Activated CD4-positive, alpha-beta memory T cell treated with anti-CD3 and anti-CD28 coated beads, Interleukin-2, amount 10 ng/mL, durations not matched to agents 7 days and 5 days (primary cell): ENCODE results near the gene TNFRSF14. TPM values are rescaled to one million over a fixed set of nuclear protein-coding genes. Genes with fewer than 3 reads are reported as not detected.

Experiments used
- CTCF ChIA-PET: fragments of 350-600 bp; sonication (Branson Sonifier 250); formaldehyde crosslinking; loops from one replicate; lab custom pipeline; 2021; ENCODE audit warnings: antibody characterized with exemption, inconsistent platforms; lab: Charles Lee
- POLR2A ChIA-PET: fragments of 350-600 bp; sonication (Branson Sonifier 250); formaldehyde crosslinking; loops from one replicate; lab custom pipeline; 2021; ENCODE audit warnings: antibody characterized with exemption; lab: Charles Lee
- DNase-seq: peaks from one replicate; pipeline ENCODE4 v3.0.0-alpha.2; 2020
- H3K27ac Mint-ChIP-seq: one replicate; pipeline ENCODE4 v1.8.0; 2021; ENCODE audit warnings: mild to moderate bottlenecking, mixed read lengths
- H3K27me3 Mint-ChIP-seq: one replicate; pipeline ENCODE4 v1.8.0; 2021; ENCODE audit warnings: mixed read lengths
- H3K36me3 Mint-ChIP-seq: one replicate; pipeline ENCODE4 v1.8.0; 2021; ENCODE audit warnings: low read depth, mixed read lengths
- H3K4me1 Mint-ChIP-seq: one replicate; pipeline ENCODE4 v1.8.0; 2021; ENCODE audit warnings: mixed read lengths
- H3K4me3 Mint-ChIP-seq: one replicate; pipeline ENCODE4 v1.8.0; 2021; ENCODE audit warnings: mild to moderate bottlenecking, mixed read lengths
- H3K9me3 Mint-ChIP-seq: one replicate; pipeline ENCODE4 v1.8.0; 2021; ENCODE audit warnings: mixed read lengths
- total RNA-seq, 2 experiments: library from RNA; stranded (reverse); gene quantifications; one replicate each; pipeline ENCODE4 v1.2.3, GENCODE V29; 2021

Gene TNFRSF14
- total RNA-seq, 2 experiments from 2014 or later, result 171 to 173 TPM

GRCh38 chr1:2589431-2590232 is 33.5 kb downstream of the TNFRSF14 start:
- Mint-ChIP-seq H3K27me3 (no peaks in the 10 kb centered on the region), H3K36me3 (peaks cover 5% of the 10 kb centered on the region), H3K9me3 (no peaks in the 10 kb centered on the region), H3K27ac (no peak overlapping the region), H3K4me3 (no peak overlapping the region), H3K4me1 (peaks cover 13% of the 10 kb centered on the region)
- DNase-seq, result no peak
- ChIA-PET CTCF (no interaction called here), POLR2A (no interaction called here)

- Mint-ChIP-seq H3K36me3 (peaks cover 3% of the 10 kb centered on the region), H3K27ac (no peak overlapping the region), H3K4me3 (no peak overlapping the region), H3K4me1 (peaks cover 6% of the 10 kb centered on the region), H3K27me3 (no peaks in the 10 kb centered on the region), H3K9me3 (no peaks in the 10 kb centered on the region)
- ChIA-PET POLR2A (no interaction called here), CTCF (no interaction called here)
- DNase-seq, result no peak
Measured at GRCh38 chr1:2590233-2591141, 34.3 kb downstream of the TNFRSF14 start.

DNA sequence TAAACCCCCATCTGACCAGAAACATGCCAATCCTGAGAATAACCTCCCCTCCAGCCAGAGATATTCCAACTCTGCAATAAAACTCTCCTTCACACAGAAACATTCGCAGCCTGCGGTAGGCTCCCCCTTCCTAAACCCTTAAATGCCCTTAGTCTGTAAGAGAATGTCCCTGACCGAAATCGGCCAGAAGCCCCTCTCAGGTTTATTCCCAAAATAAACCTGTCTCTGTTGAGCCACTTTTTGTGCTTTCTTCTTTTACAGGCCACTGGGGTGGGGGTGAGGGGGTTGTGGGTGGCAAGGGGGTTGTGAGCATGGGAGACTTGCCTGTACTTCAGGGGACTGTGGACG is 35.0 kb downstream of the TNFRSF14 start:
- Mint-ChIP-seq H3K27me3 (no peaks in the 10 kb centered on the region), H3K36me3 (peaks cover 3% of the 10 kb centered on the region), H3K4me3 (no peak overlapping the region), H3K9me3 (no peaks in the 10 kb centered on the region), H3K4me1 (peaks cover 5% of the 10 kb centered on the region), H3K27ac (no peak overlapping the region)
- CTCF ChIA-PET, result no interaction called here
- DNase-seq, result no peak
- POLR2A ChIA-PET, result no interaction called here

- CTCF ChIA-PET, result no interaction called here
- no peak for DNase-seq
- POLR2A ChIA-PET, result no interaction called here
- no peak overlapping the region for H3K4me3 Mint-ChIP-seq
- H3K4me1 Mint-ChIP-seq, result peaks cover 5% of the 10 kb centered on the region
- peaks cover 3% of the 10 kb centered on the region for H3K36me3 Mint-ChIP-seq
- H3K27ac Mint-ChIP-seq, result no peak overlapping the region
- H3K27me3 Mint-ChIP-seq, result no peaks in the 10 kb centered on the region
- H3K9me3 Mint-ChIP-seq, result no peaks in the 10 kb centered on the region
Measured at GRCh38 chr1:2591581-2592261, 35.5 kb downstream of the TNFRSF14 start.

DNA sequence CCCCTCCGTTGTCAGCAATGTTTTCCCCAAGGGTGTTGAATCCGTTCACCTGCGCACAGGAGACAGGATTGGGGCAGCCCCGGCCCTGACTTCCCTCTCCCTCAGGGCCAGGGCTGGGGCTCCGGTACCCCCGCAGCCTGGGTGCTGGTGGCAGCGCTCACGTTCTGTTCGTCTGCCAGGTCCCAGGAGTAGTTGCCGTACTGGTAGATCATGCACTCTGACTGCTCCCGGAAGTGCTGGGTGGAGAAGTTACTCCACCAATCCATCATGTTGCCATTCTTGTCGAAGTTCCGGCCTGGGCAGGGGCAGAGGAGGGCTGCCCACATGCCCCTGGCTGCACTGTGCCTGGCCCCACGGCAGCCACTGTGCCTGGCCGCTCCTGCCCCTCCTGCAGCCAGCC is 36.5 kb downstream of the TNFRSF14 start:
- Mint-ChIP-seq H3K4me1 (peaks cover 5% of the 10 kb centered on the region), H3K9me3 (no peaks in the 10 kb centered on the region), H3K36me3 (peaks cover 3% of the 10 kb centered on the region), H3K27me3 (no peaks in the 10 kb centered on the region), H3K27ac (no peak overlapping the region), H3K4me3 (peak overlapping the region; percentile 17)
- ChIA-PET POLR2A (no interaction called here), CTCF (no interaction called here)
- no peak for DNase-seq

DNA sequence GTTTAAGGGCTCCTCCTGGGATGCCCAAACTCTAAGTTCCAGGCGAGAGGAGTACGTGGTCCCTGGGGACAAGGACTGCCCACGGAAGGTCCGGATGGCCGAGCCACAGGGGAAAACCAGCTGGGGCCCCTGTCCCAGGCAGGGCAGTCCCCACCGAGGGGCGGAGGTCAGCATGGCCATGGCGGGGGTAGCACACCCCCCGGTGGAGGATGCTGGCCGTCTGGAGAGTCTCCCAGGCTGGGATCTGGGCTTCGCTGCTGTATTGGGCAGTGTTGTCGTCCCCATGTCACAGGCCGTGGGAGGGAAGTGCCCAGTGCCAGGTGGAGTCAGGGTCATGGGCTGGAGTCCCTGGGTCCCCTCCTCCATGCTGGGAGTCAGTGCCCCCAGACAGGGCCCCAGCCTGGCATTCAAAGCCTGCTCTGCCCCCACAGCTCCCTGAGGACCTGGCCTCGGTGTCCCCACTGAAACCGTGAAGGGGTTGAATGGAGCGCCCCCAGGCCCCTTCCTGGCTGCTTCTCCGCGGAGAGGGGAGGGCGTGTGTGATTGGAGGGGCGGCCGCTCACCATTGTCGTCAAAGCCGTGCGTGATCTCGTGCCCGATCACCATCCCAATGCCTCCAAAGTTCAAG is 37.2 kb downstream of the TNFRSF14 start:
- H3K27ac Mint-ChIP-seq, result no peak overlapping the region
- H3K9me3 Mint-ChIP-seq, result no peaks in the 10 kb centered on the region
- H3K36me3 Mint-ChIP-seq, result peaks cover 3% of the 10 kb centered on the region
- DNase-seq, result no peak
- H3K27me3 Mint-ChIP-seq, result peaks cover 2% of the 10 kb centered on the region
- POLR2A ChIA-PET, result interaction anchor here (0.6 kb wide), 1 partner anchor 16 kb away, joined by 3 read pairs; no protein-coding TSS in a partner anchor
- H3K4me1 Mint-ChIP-seq, result peaks cover 5% of the 10 kb centered on the region
- no peak overlapping the region for H3K4me3 Mint-ChIP-seq
- CTCF ChIA-PET, result no interaction called here

DNA sequence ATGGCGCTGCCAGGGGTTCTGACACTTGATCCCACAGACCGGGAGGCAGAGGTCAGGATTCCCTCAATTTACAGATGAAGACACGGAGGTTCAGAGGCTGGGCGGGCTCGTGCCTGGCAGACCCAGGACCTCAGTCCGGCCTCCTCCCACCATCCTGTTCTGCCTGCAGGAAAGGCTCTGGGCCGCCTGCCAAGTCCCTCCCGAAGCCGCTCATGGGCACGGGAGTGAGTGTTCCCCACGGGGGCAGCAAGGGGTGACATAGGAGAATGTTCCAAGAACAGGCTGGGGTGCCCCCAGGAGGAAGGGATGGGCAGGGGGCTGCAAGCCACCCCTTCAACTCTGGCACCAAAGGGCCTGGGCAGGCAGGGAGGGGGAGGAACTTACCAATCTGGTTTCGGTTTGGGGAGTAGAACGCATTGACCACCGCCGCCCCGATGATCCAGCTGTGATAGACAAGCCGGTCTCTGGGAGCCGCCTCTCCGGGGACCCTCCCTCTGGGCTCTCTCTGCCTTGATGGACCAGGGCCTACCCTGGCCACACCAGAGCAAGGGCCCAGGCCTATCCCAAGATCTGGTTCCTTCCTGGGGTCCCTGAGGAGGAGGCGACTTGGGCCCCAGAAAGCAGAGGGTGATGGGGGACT is 38.0 kb downstream of the TNFRSF14 start:
- H3K4me3 Mint-ChIP-seq, result no peak overlapping the region

DNA sequence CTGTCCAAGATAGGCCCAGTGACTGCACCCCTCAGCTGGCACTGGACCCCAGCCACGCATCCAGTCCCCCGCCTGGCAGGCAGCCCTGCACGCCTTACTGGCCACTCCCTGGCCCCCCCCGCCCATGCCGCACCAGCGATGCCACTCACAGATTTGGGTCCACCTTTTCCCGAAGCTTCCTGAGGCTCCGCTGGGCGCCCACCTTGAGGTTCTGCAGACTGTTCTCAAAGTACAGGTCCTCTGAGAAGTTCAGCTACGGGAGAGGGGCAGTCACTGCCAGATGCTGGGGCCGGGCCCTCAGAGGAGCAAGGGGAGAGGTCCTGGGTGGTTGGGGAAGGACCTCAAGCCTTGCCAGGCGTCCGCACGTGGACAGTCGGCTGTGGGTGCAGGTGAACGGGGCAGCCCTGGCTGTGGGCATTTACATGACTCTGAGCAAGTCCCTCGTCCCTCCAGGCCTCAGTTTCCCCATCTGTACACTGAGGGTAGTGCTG is 38.5 kb downstream of the TNFRSF14 start:
- POLR2A ChIA-PET, result no interaction called here
- no peak overlapping the region for H3K27ac Mint-ChIP-seq
- no peak for DNase-seq
- H3K4me3 Mint-ChIP-seq, result no peak overlapping the region
- CTCF ChIA-PET, result no interaction called here
- peaks cover 6% of the 10 kb centered on the region for H3K27me3 Mint-ChIP-seq
- peaks cover 3% of the 10 kb centered on the region for H3K4me1 Mint-ChIP-seq
- no peaks in the 10 kb centered on the region for H3K9me3 Mint-ChIP-seq
- H3K36me3 Mint-ChIP-seq, result no peaks in the 10 kb centered on the region

More for the DNA sequence above, 38.0 kb downstream of the TNFRSF14 start:
- peaks cover 6% of the 10 kb centered on the region for H3K27me3 Mint-ChIP-seq
- H3K27ac Mint-ChIP-seq, result no peak overlapping the region
- ChIA-PET CTCF (no interaction called here), POLR2A (no interaction called here)
- peaks cover 3% of the 10 kb centered on the region for H3K4me1 Mint-ChIP-seq
- no peak for DNase-seq
- H3K9me3 Mint-ChIP-seq, result no peaks in the 10 kb centered on the region
- H3K36me3 Mint-ChIP-seq, result peaks cover 3% of the 10 kb centered on the region

DNA sequence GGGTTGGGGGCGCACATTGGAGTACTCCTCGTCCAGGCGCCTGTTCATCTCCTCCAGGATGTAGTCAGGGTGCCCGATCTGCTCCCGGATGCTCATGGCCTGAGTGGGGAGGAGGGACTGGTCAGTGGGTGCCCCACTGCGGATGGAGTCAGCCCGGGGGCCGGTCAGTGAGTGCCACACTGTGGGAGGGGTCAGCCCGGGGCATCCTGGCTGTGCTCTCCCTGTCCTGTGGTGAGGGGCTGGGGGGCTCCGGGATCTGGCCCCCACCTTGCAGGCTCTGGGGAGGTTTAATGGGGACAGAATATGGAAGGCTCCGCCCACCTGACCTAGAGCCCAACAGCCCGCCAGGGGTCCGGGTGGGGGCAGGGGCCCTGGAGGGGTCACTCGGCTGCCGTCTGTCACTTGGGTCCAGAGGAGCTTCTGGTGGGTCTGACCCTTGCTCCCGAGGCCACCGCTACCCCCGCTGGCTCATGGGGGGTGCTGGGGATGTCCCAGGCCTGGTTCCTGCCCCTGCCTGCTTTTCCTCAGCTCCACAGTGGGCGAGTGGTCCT is 39.2 kb downstream of the TNFRSF14 start:
- CTCF ChIA-PET, result no interaction called here
- H3K27ac Mint-ChIP-seq, result no peak overlapping the region
- H3K36me3 Mint-ChIP-seq, result no peaks in the 10 kb centered on the region
- no peaks in the 10 kb centered on the region for H3K9me3 Mint-ChIP-seq
- POLR2A ChIA-PET, result no interaction called here
- H3K27me3 Mint-ChIP-seq, result peaks cover 6% of the 10 kb centered on the region
- DNase-seq, result no peak
- H3K4me1 Mint-ChIP-seq, result peaks cover 3% of the 10 kb centered on the region
- H3K4me3 Mint-ChIP-seq, result no peak overlapping the region

- peaks cover 6% of the 10 kb centered on the region for H3K27me3 Mint-ChIP-seq
Measured at GRCh38 chr1:2595812-2596529, 39.8 kb downstream of the TNFRSF14 start.

DNA sequence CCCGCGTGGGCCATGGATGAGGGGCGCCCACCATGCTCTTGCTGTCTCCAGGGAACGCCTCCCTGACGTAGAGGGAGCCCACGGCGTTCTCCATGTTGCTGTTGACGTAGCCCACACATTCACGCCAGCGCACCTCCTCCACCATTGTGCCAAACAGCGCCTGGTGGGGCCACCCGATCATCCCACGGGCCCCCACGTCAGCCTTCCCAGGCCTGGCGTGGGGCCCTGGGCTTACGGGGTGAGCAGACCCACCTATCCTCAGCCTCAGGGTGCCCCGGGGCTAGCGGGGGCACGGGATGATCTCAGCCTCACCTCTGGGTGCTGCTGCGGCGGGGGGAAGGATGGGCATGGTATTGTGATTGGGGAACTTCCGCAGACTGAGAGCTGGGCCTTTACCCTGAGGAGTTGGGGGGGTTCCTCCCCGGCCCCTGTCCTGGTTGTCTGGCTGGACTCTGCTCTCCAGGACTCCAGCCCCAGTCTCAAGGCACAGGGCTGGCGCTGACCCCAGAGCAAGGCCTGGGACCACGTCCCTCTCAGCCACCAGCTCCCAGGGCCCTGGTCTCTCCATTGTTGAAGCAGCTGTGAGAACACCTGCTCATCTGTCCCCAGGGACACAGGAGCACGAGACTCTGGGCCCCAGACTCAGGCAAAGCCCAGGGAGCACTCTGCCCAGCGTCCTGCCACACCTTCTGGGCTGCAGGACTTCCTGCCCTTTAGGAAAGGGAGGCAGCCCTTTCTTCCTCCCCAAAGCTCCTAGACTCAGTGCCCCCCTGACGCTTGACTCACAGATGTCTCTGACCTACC is 40.6 kb downstream of the TNFRSF14 start:
- H3K27ac Mint-ChIP-seq, result no peak overlapping the region
- H3K9me3 Mint-ChIP-seq, result no peaks in the 10 kb centered on the region
- no peak for DNase-seq
- peaks cover 3% of the 10 kb centered on the region for H3K4me1 Mint-ChIP-seq
- H3K27me3 Mint-ChIP-seq, result peaks cover 6% of the 10 kb centered on the region
- ChIA-PET CTCF (interaction anchor here (0.6 kb wide), 1 partner anchor 48 kb away, joined by 5 read pairs; no protein-coding TSS in a partner anchor), POLR2A (interaction anchor here (2.4 kb wide), 1 partner anchor 11 kb away, joined by 9 read pairs; the partner anchor contains the start of gene PRXL2B)
- H3K4me3 Mint-ChIP-seq, result no peak overlapping the region
- H3K36me3 Mint-ChIP-seq, result no peaks in the 10 kb centered on the region

More at GRCh38 chr1:2595812-2596529, 39.8 kb downstream of the TNFRSF14 start:
- H3K4me1 Mint-ChIP-seq, result peaks cover 3% of the 10 kb centered on the region
- no peak for DNase-seq
- no peak overlapping the region for H3K4me3 Mint-ChIP-seq
- ChIA-PET CTCF (no interaction called here), POLR2A (interaction anchor here (2.4 kb wide), 1 partner anchor 10 kb away, joined by 9 read pairs; the partner anchor contains the start of gene PRXL2B)
- H3K36me3 Mint-ChIP-seq, result no peaks in the 10 kb centered on the region
- no peaks in the 10 kb centered on the region for H3K9me3 Mint-ChIP-seq
- no peak overlapping the region for H3K27ac Mint-ChIP-seq
